Measurements from ENCODE around the gene GPR32. TPM values are rescaled to one million over a fixed set of nuclear protein-coding genes. Genes with fewer than 3 reads are reported as not detected.
A peak's percentile ranks its signal among the peaks of the same experiment; 100 is the strongest.

GPR32 gene
- total RNA-seq, 3 donors from 2014 or later (not counting 1 experiment from before 2014, with no cell fraction given) = not detected

GRCh38 chr19:50725218-50725910 lies 44.9 kb upstream of the GPR32 start:
- peaks cover 0 to 54% of the 10 kb centered on the region in 2 donors for H3K4me1 Mint-ChIP-seq
- peaks cover 14 to 28% of the 10 kb centered on the region in 2 donors for H3K27me3 Mint-ChIP-seq (ENCODE audit: low read depth in 2 of 2)
- H3K36me3 Mint-ChIP-seq = no peaks in the 10 kb centered on the region
- DNase-seq = no peak
- H3K4me3 Mint-ChIP-seq = peak overlapping the region; percentile 85
- 5% methylated on average over 52 of the region's 52 CpGs for WGBS (ENCODE audit: insufficient coverage)
- peaks cover 18% of the 10 kb centered on the region for H3K27me3 ChIP-seq (ENCODE audit: control insufficient read depth, insufficient read depth, low read length)
- TF ChIP-seq CTCF (IDR thresholded peaks at IDR 0.05) = no peak
- peak overlapping the region; percentile 86 for H3K27ac ChIP-seq (ENCODE audit: low read length)
- intact Hi-C loops (cut with micrococcal nuclease) = loop anchor here (10.0 kb wide), 1 partner anchor 79 kb away; no protein-coding TSS in a partner anchor
- peak overlapping the region; percentile 61 to 86 for H3K27ac Mint-ChIP-seq
- H3K4me3 ChIP-seq (ENCODE audit: low read length) = peak overlapping the region; percentile 58
- H3K4me1 ChIP-seq (ENCODE audit: control insufficient read depth, insufficient read depth, low read length) = peaks cover 37% of the 10 kb centered on the region
- no peaks in the 10 kb centered on the region for H3K9me3 ChIP-seq (ENCODE audit: control insufficient read depth, insufficient read depth, low read length)
- H3K36me3 ChIP-seq (ENCODE audit: control insufficient read depth, insufficient read depth, low read length) = no peaks in the 10 kb centered on the region
- peak; percentile 46 to 67 (median 54) for ATAC-seq
- no peaks in the 10 kb centered on the region for H3K9me3 Mint-ChIP-seq

- H3K4me3 ChIP-seq (ENCODE audit: low read length) = peak overlapping the region; percentile 58
Measured at GRCh38 chr19:50725911-50726230, 44.4 kb upstream of the GPR32 start.

GRCh38 chr19:50728084-50728737 lies 42.1 kb upstream of the GPR32 start:
- TF ChIP-seq CTCF (IDR thresholded peaks at IDR 0.05) = no peak
- Mint-ChIP-seq H3K36me3 (no peaks in the 10 kb centered on the region), H3K4me1 (peaks cover 0 to 43% of the 10 kb centered on the region in 2 donors), H3K27ac (no peak overlapping the region), H3K4me3 (no peak overlapping the region), H3K9me3 (no peaks in the 10 kb centered on the region), H3K27me3 (ENCODE audit: low read depth in 2 of 2) (peaks cover 2 to 13% of the 10 kb centered on the region in 2 donors)
- peaks cover 16% of the 10 kb centered on the region for H3K27me3 ChIP-seq (ENCODE audit: control insufficient read depth, insufficient read depth, low read length)
- H3K27ac ChIP-seq (ENCODE audit: low read length) = no peak overlapping the region
- WGBS (ENCODE audit: insufficient coverage) = 31% methylated on average over 39 of the region's 39 CpGs
- H3K4me1 ChIP-seq (ENCODE audit: control insufficient read depth, insufficient read depth, low read length) = peaks cover 37% of the 10 kb centered on the region
- DNase-seq = peak in 1 of 2 donors; percentile 82
- no peaks in the 10 kb centered on the region for H3K9me3 ChIP-seq (ENCODE audit: control insufficient read depth, insufficient read depth, low read length)
- intact Hi-C loops (cut with micrococcal nuclease) = loop anchor here (10.0 kb wide), 1 partner anchor 77 kb away; no protein-coding TSS in a partner anchor
- H3K4me3 ChIP-seq (ENCODE audit: low read length) = no peak overlapping the region
- H3K36me3 ChIP-seq (ENCODE audit: control insufficient read depth, insufficient read depth, low read length) = no peaks in the 10 kb centered on the region
- no peak for ATAC-seq

More at GRCh38 chr19:50725911-50726230, 44.4 kb upstream of the GPR32 start:
- DNase-seq (no peak), ATAC-seq (no peak)
- no peaks in the 10 kb centered on the region for H3K36me3 ChIP-seq (ENCODE audit: control insufficient read depth, insufficient read depth, low read length)
- peaks cover 37% of the 10 kb centered on the region for H3K4me1 ChIP-seq (ENCODE audit: control insufficient read depth, insufficient read depth, low read length)
- intact Hi-C loops (cut with micrococcal nuclease) = loop anchor here (10.0 kb wide), 1 partner anchor 79 kb away; no protein-coding TSS in a partner anchor
- 87% methylated on average over 9 of the region's 9 CpGs for WGBS (ENCODE audit: insufficient coverage)
- Mint-ChIP-seq H3K9me3 (no peaks in the 10 kb centered on the region), H3K4me1 (peaks cover 0 to 49% of the 10 kb centered on the region in 2 donors), H3K36me3 (no peaks in the 10 kb centered on the region), H3K27me3 (ENCODE audit: low read depth in 2 of 2) (peaks cover 9 to 24% of the 10 kb centered on the region in 2 donors), H3K27ac (peak overlapping the region; percentile 61 to 86), H3K4me3 (peak overlapping the region; percentile 85)
- H3K9me3 ChIP-seq (ENCODE audit: control insufficient read depth, insufficient read depth, low read length) = no peaks in the 10 kb centered on the region
- no peak for TF ChIP-seq CTCF (IDR thresholded peaks at IDR 0.05)
- peak overlapping the region; percentile 86 for H3K27ac ChIP-seq (ENCODE audit: low read length)
- peaks cover 18% of the 10 kb centered on the region for H3K27me3 ChIP-seq (ENCODE audit: control insufficient read depth, insufficient read depth, low read length)

All from natural killer cell (primary cell).